ENCODE measurements around the gene PLEKHA7. TPM values are rescaled to one million over a fixed set of nuclear protein-coding genes. Genes with fewer than 3 reads are reported as not detected.
A peak's percentile ranks its signal among the peaks of the same experiment; 100 is the strongest.

PLEKHA7 gene
- total and polyA plus RNA-seq, 2 of the 13 experiments (the other 11 are each of a cell fraction or from before 2014, with no cell fraction given) = 17.5 to 18.7 TPM

DNA sequence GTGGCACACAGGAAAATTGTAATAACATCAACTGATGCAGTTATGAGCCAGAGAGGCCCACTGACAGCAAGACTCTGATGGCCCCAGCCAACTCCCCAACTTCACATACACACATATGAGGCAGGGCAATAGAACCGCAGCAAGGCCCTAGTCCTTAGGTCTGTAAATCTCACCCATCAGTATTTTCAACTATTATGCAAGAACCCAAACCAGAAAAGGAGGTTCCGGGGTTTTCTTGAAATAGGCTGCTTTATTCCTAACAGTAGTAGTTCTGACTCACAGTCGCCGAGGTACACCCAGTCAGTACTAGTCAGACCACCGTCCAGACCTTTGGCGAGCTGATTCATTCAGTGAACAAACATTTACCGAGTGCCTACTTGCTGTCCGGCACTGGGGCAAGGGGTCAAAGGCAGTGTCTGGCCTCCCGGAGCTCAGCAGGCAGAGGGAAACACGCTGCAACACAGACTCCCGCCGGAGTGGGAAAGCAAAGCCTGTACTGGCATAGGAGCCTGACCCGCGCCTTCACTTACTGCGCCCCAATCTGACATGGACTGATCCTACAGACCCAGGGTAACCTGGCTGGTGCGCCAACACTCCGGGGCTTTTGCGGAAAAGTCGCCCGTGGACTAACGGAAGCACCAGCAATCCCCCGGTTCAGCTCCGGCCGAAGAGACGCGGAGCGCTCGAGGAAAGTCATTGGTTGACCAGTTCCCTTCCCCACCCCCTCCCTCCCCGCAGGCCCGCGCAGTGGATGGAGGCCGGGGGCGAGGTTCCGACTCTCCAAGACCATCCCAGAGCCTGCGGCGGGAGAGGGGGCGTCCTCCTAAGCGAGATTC is 1.3 kb downstream of the PLEKHA7 start (continued):
- TF ChIP-seq, protein P1, sequence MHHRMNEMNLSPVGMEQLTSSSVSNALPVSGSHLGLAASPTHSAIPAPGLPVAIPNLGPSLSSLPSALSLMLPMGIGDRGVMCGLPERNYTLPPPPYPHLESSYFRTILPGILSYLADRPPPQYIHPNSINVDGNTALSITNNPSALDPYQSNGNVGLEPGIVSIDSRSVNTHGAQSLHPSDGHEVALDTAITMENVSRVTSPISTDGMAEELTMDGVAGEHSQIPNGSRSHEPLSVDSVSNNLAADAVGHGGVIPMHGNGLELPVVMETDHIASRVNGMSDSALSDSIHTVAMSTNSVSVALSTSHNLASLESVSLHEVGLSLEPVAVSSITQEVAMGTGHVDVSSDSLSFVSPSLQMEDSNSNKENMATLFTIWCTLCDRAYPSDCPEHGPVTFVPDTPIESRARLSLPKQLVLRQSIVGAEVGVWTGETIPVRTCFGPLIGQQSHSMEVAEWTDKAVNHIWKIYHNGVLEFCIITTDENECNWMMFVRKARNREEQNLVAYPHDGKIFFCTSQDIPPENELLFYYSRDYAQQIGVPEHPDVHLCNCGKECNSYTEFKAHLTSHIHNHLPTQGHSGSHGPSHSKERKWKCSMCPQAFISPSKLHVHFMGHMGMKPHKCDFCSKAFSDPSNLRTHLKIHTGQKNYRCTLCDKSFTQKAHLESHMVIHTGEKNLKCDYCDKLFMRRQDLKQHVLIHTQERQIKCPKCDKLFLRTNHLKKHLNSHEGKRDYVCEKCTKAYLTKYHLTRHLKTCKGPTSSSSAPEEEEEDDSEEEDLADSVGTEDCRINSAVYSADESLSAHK (CRISPR knock-in tag; IDR thresholded peaks at IDR 0.05; ENCODE audit: borderline replicate concordance) = no peak
- TF ChIP-seq SRSF1 (optimal IDR thresholded peaks at IDR 0.05; ENCODE audit: low read depth, low read length) (no peak), MIER3 (CRISPR knock-in tag; IDR thresholded peaks at IDR 0.05; ENCODE audit: borderline replicate concordance) (no peak), NR2F2 (IDR thresholded peaks at IDR 0.05; ENCODE audit: borderline replicate concordance, low read depth) (peak; percentile 70; the same call in 1 of the 2 replicates), ZC3H4 (CRISPR knock-in tag; IDR thresholded peaks at IDR 0.05; ENCODE audit: borderline replicate concordance) (no peak), ZNF10 (CRISPR knock-in tag; IDR thresholded peaks at IDR 0.05; ENCODE audit: borderline replicate concordance, low read depth) (no peak), ZNF879 (CRISPR knock-in tag; IDR thresholded peaks at IDR 0.05) (no peak), ZNF296 (CRISPR knock-in tag; conservative IDR thresholded peaks at IDR 0.05) (no peak), HNRNPK (IDR thresholded peaks at IDR 0.05; ENCODE audit: low read depth, low read length, poor library complexity, severe bottlenecking) (peak; percentile 1), ZSCAN21 (CRISPR knock-in tag; IDR thresholded peaks at IDR 0.05; ENCODE audit: borderline replicate concordance) (peak; percentile 47; the same call in 1 of the 2 replicates), HMG20A (CRISPR knock-in tag; IDR thresholded peaks at IDR 0.05; ENCODE audit: borderline replicate concordance) (peak; percentile 75; the same call in 1 of the 2 replicates), RFX3 (CRISPR knock-in tag; IDR thresholded peaks at IDR 0.05) (no peak), ZNF788 (CRISPR knock-in tag; IDR thresholded peaks at IDR 0.05; ENCODE audit: borderline replicate concordance) (peak; percentile 92; the same call in 1 of the 2 replicates), EED (CRISPR knock-in tag; IDR thresholded peaks at IDR 0.05) (no peak; the same call in 1 of the 2 replicates), ZNF552 (CRISPR knock-in tag; IDR thresholded peaks at IDR 0.05; ENCODE audit: borderline replicate concordance) (no peak), SKI (IDR thresholded peaks at IDR 0.05; ENCODE audit: partially characterized antibody) (peak; percentile 99), PCBP1 (IDR thresholded peaks at IDR 0.05; ENCODE audit: borderline replicate concordance, low read depth, low read length) (0 out of 2 replicates have a peak, but pooled peaks have one; percentile 64), U2AF2 (IDR thresholded peaks at IDR 0.05; ENCODE audit: low read depth, low read length) (no peak)
- TF ChIP-seq, protein P2, sequence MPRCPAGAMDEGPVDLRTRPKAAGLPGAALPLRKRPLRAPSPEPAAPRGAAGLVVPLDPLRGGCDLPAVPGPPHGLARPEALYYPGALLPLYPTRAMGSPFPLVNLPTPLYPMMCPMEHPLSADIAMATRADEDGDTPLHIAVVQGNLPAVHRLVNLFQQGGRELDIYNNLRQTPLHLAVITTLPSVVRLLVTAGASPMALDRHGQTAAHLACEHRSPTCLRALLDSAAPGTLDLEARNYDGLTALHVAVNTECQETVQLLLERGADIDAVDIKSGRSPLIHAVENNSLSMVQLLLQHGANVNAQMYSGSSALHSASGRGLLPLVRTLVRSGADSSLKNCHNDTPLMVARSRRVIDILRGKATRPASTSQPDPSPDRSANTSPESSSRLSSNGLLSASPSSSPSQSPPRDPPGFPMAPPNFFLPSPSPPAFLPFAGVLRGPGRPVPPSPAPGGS (CRISPR knock-in tag; IDR thresholded peaks at IDR 0.05) = no peak
- TF ChIP-seq, protein P3, sequence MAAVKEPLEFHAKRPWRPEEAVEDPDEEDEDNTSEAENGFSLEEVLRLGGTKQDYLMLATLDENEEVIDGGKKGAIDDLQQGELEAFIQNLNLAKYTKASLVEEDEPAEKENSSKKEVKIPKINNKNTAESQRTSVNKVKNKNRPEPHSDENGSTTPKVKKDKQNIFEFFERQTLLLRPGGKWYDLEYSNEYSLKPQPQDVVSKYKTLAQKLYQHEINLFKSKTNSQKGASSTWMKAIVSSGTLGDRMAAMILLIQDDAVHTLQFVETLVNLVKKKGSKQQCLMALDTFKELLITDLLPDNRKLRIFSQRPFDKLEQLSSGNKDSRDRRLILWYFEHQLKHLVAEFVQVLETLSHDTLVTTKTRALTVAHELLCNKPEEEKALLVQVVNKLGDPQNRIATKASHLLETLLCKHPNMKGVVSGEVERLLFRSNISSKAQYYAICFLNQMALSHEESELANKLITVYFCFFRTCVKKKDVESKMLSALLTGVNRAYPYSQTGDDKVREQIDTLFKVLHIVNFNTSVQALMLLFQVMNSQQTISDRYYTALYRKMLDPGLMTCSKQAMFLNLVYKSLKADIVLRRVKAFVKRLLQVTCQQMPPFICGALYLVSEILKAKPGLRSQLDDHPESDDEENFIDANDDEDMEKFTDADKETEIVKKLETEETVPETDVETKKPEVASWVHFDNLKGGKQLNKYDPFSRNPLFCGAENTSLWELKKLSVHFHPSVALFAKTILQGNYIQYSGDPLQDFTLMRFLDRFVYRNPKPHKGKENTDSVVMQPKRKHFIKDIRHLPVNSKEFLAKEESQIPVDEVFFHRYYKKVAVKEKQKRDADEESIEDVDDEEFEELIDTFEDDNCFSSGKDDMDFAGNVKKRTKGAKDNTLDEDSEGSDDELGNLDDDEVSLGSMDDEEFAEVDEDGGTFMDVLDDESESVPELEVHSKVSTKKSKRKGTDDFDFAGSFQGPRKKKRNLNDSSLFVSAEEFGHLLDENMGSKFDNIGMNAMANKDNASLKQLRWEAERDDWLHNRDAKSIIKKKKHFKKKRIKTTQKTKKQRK (IDR thresholded peaks at IDR 0.05; ENCODE audit: low read length) = no peak
- TF ChIP-seq, protein P4, sequence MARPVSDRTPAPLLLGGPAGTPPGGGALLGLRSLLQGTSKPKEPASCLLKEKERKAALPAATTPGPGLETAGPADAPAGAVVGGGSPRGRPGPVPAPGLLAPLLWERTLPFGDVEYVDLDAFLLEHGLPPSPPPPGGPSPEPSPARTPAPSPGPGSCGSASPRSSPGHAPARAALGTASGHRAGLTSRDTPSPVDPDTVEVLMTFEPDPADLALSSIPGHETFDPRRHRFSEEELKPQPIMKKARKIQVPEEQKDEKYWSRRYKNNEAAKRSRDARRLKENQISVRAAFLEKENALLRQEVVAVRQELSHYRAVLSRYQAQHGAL (CRISPR knock-in tag; IDR thresholded peaks at IDR 0.05; ENCODE audit: not compliant biosample characterization) = peak; percentile 44
